GM12875 (cell line): Measurements from ENCODE around the gene DNHD1.

Source experiments
- H3K4me3 ChIP-seq: one replicate; pipeline ENCODE4 v1.5.1; 2011; ENCODE audit warnings: low read depth, low read length, control low read depth
- CTCF ChIP-seq: IDR thresholded peaks from 2 replicates; pipeline ENCODE4 v1.5.1; 2011; ENCODE audit warnings: low read depth, mild to moderate bottlenecking, control low read depth, inconsistent platforms, low read length, moderate library complexity, borderline replicate concordance; ENCODE audit not compliant: insufficient read depth

Gene DNHD1

GRCh38 chr11:6497069-6497839 lies at the start of gene DNHD1:
TSS of gene DNHD1 (plus strand) at chr11:6497280. CDS start at chr11:6498216, 936 bp downstream.
- TF ChIP-seq CTCF = no peak
- H3K4me3 ChIP-seq = no peak within 1 kb of the TSS

GRCh38 chr11:6448574-6448973 lies 48.5 kb upstream of the DNHD1 start:
- H3K4me3 ChIP-seq = no peak overlapping the region
- no peak for TF ChIP-seq CTCF

- no peak for TF ChIP-seq CTCF
- H3K4me3 ChIP-seq = no peak overlapping the region
Measured at GRCh38 chr11:6452219-6452618, 44.9 kb upstream of the DNHD1 start.

- no peak overlapping the region for H3K4me3 ChIP-seq
- no peak for TF ChIP-seq CTCF
Measured at GRCh38 chr11:6453152-6453551, 43.9 kb upstream of the DNHD1 start.

- no peak overlapping the region for H3K4me3 ChIP-seq
- no peak for TF ChIP-seq CTCF
Measured at GRCh38 chr11:6455070-6455469, 42.0 kb upstream of the DNHD1 start.

- H3K4me3 ChIP-seq = no peak overlapping the region
- TF ChIP-seq CTCF = no peak
Measured at GRCh38 chr11:6456361-6457073, 40.6 kb upstream of the DNHD1 start.
